ENCODE measurements around the gene CRELD2.

The CRELD2 gene

DNA sequence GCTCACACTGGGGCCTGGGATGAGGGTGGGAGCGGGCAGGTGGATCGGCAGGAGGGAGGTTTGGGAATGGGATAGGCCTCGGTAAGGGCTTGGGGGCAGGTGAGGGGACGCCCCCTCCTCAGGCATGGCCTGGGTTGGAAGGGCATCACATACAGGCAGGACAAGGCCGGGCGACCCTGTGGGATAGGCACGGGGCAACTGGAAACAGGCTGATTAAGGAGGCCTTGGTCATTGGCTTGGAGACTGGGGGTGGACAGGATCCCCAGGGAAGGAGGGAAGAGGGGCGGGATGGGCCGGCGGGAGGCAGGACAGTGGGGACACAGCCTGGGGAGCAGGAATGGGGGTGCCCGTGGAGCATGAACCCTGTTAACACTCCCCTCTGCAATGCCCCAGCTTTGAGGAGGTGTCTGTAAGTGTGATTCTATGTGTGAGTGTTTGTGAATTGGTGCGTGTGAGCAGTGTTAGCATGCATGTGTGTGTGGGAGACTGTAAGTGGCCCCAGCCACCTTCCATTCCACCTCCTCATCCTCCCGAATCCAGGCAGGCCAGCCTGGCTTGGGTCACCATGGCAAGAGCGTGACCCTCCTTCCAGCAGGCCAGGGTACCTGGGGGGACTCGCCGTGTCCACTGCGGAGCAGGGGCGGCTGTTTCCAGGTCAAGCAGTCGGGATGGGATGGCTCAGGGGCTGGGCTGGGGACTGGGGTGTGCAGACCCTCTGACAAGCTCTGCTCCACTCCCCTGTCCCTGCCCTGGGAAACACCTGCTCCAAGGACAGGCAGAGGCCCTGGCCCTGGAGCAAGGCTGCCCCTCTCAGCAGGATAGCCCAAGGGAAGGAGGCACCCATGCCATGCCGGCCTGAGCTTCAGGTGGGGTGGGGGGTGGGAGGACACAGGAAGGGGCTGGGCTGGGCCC is 38.7 kb downstream of the CRELD2 start:
- no peak for DNase-seq (ENCODE audit: low read depth)
- no peak overlapping the region for H3K4me3 ChIP-seq (ENCODE audit: low read length)

DNA sequence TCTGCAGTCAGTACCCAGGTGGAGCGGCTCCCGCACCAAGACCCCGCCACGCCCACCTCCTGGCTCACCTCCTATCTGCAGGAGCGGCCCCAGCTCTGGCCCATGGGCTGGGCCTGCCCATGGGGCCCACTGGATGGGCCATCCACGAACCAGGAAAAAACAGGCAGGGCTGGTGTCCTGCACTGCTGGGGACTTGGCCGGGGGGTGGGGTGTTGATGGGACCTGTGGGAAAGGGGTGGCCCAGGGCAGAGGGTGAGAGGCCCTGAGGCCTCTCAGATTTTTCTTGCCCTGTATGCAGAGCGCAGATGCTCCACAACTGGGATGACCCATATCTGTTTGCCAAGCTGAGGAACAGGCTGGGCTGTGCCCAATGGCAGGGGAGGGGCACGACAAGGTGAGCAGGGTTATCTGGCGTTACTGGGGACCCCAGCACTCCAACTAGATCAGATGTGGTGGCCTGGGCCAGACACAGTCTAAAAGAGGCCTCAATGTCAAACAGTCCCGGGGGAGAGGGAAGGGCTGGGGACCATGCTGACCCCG is 39.5 kb downstream of the CRELD2 start:
- TF ChIP-seq, protein P1, sequence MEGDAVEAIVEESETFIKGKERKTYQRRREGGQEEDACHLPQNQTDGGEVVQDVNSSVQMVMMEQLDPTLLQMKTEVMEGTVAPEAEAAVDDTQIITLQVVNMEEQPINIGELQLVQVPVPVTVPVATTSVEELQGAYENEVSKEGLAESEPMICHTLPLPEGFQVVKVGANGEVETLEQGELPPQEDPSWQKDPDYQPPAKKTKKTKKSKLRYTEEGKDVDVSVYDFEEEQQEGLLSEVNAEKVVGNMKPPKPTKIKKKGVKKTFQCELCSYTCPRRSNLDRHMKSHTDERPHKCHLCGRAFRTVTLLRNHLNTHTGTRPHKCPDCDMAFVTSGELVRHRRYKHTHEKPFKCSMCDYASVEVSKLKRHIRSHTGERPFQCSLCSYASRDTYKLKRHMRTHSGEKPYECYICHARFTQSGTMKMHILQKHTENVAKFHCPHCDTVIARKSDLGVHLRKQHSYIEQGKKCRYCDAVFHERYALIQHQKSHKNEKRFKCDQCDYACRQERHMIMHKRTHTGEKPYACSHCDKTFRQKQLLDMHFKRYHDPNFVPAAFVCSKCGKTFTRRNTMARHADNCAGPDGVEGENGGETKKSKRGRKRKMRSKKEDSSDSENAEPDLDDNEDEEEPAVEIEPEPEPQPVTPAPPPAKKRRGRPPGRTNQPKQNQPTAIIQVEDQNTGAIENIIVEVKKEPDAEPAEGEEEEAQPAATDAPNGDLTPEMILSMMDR (conservative IDR thresholded peaks at IDR 0.05; ENCODE audit: low read length) = no peak
- DNase-seq (ENCODE audit: low read depth) = no peak
- H3K4me3 ChIP-seq (ENCODE audit: low read length) = no peak overlapping the region

More for the DNA sequence above, 38.7 kb downstream of the CRELD2 start:
- TF ChIP-seq, protein P1 (conservative IDR thresholded peaks at IDR 0.05; ENCODE audit: low read length) = no peak

DNA sequence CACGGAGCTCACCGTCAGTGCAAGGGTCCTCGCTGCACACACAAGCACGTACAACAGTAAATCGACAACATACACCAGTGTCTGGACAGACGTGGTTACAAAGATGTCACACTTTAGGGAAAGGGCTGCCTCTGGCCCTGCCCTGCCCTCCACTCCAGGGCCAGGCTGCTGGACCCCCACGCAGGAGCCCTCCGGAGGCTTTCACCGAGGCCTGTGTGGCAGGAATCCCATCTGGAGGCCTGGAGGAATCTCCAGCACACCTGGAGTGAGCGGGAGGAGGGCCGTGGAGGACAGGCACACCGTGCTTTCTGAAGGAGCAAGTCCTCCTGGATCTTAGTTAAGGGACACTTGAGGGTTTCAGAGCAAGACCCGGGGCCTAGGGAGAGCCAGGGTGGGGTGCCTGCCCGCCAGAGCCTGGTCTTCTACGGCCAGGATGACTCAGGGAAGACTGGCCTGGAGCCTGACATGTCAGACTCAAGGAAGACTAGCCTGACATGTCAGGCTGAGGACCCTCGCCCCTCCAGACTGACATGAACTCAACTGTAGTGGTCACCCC is 40.0 kb downstream of the CRELD2 start:
- no peak for DNase-seq (ENCODE audit: low read depth)
- no peak overlapping the region for H3K4me3 ChIP-seq (ENCODE audit: low read length)
- TF ChIP-seq, protein P1 (conservative IDR thresholded peaks at IDR 0.05; ENCODE audit: low read length) = no peak

DNA sequence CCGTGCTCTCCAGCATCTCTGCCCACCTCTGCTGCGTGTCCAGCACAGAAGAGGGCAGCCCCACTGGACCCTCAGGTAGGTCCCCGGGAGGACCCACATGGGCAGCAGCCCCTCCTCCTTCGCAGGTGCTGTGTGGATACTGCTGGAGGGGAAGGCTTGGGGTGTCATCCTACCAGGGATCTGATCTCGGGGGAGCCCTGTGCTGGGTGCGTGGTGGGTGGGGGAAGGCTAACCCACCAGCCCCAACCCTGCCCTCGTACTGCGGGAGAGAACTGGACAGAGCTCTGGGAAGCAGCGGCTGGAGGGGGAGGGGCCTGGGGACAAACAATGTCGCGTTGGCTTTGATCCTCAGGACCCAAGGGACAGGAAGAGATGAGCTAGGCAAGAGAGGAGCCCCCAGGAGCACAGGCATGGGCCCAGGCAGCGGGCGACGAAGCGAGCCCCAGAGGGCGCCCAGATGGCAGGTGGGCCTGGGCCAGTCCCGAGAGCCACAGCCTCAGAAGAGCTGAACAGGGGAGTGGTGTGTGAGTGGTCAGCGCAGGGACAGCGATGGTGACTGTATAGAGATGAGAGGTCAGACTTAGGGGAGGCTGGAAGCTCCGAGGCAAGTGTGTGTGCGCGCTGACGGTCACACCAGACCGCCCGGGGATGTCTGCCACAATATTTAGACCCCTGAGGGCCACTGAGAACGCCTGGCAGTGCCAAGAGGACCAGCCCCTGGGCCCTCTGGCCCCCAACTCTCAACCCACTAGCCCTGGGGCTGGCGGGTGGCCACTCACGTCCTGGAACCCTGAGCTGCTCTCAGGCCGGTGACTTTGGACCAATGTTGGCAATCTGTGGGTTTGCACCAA is 40.7 kb downstream of the CRELD2 start:
- no peak for DNase-seq (ENCODE audit: low read depth)
- H3K4me3 ChIP-seq (ENCODE audit: low read length) = peak overlapping the region; percentile 59
- TF ChIP-seq, protein P1 (conservative IDR thresholded peaks at IDR 0.05; ENCODE audit: low read length) = no peak

DNA sequence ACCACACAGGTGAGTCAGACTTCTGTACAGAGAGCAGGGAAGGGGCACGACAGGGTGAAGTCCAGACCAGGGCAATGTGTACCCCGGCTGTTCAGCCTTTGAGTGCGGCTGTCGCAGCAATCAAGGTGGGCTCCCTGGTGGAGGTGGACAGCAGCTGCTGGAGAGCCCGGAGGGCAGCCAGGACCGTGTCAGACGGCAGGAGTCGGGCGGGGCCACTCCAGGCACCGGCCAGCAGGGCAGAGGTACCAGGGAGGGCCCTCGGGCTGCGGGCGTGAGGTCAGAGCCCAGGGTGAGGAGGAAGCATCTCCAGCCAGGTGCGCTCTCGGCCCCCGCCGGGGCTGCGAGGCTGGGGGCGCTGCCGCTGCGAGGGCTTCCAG is 41.3 kb downstream of the CRELD2 start:
- peak overlapping the region; percentile 59 for H3K4me3 ChIP-seq (ENCODE audit: low read length)
- TF ChIP-seq, protein P1 (conservative IDR thresholded peaks at IDR 0.05; ENCODE audit: low read length) = no peak
- peak; percentile 18 for DNase-seq (ENCODE audit: low read depth)

DNA sequence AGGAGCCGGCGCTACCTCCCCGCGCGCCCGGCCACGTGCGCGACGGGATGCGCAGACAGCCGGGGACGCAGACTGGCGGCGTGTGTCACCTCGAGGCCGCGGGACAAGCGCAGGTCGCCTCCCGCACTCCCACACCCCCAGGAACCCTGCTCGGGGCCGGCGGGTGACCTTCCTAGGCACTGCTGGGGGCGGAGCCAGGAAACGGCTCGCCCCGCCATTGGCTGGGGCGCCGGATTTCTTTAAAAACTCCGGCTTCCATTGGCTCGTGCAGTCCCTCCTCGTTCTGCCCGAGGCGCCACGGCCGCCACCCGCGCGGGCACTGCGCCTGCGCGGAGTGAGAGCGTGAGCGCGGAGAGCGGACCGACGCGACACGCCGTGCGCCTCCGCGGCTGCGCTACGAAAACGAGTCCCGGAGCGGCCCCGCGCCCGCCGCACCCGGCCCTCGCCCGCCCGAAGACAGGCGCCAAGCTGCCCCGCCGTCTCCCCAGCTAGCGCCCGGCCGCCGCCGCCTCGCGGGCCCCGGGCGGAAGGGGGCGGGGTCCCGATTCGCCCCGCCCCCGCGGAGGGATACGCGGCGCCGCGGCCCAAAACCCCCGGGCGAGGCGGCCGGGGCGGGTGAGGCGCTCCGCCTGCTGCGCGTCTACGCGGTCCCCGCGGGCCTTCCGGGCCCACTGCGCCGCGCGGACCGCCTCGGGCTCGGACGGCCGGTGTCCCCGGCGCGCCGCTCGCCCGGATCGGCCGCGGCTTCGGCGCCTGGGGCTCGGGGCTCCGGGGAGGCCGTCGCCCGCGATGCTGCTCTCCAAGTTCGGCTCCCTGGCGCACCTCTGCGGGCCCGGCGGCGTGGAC is 41.9 kb downstream of the CRELD2 start, which contains the start of gene PIM3:
TSS of gene PIM3 (plus strand) at position 614 of the 846 bp plus-strand sequence. CDS start at position 790, 176 bp downstream.
- DNase-seq (ENCODE audit: low read depth) = peak; percentile 97
- TF ChIP-seq, protein P1 (conservative IDR thresholded peaks at IDR 0.05; ENCODE audit: low read length) = no peak
- peak within 1 kb of the TSS; percentile 74 for H3K4me3 ChIP-seq (ENCODE audit: low read length)

All from AG10803 (cell line).